ENCODE measurements around the gene ROPN1L.

The ROPN1L gene

DNA sequence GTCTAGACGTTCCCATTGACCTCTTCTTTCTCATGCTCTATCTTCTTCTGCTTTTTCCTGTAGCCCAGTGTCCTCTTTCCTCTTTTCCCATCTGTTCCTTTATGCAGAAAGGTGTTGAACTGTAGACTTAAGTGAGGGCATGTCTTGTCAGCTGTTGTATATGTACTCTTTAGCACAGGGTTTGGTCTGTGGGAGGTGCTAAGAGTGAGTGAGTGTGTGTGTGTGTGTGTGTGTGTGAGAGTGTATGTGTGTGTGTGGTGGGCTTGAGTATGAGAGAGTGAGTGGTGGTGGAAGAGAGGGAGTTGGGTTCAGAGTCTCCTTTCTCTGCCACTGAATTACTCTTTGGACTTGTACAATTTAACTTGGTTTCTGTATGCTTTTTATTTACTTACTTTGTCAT, 10.3 kb upstream of the ROPN1L start:
- DNase-seq = no peak

DNA sequence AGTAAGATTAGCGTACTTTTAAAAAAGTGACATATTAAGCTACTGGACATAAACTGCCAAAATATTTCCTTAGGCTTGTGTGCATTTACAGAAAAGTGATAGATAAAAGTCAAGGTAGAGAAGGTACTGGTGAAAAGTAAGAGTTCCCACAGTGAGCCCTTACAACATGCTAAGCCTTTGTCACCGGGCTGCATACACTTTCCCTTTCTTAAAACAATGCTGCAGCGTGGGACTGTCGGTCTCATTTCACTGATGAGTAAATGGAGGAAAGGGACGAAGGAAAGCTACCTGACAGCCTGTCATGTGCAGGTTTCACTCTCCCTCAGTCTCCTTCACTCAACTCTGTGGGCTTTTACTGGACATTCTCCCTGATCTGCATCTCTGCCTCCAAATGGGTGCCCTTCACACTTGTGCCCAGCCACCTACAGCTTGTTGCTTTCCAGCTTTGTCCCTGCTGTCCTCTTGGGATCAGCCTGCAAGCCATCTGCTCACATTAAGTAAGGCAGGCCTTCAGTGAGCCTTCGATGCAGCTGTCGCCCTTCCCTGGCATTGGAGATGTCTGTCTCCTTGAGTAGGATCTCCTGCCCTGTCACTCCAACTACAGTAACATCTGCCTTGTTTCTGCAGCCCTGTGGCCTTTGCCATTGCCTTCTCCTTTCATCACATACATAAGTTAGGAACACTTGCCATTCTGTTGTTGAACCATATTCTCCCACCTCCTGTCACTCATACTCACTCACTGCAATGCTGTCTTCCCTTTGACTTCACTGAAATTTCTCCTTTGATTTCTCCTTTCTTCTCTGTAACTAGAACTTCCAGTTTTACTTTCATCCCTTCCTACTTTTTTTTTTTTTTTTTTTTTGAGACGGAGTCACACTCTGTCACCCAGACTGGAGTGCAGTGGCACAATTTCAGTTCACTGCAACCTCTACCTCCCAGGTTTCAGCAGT, 9.3 kb upstream of the ROPN1L start:
- no peak for DNase-seq

DNA sequence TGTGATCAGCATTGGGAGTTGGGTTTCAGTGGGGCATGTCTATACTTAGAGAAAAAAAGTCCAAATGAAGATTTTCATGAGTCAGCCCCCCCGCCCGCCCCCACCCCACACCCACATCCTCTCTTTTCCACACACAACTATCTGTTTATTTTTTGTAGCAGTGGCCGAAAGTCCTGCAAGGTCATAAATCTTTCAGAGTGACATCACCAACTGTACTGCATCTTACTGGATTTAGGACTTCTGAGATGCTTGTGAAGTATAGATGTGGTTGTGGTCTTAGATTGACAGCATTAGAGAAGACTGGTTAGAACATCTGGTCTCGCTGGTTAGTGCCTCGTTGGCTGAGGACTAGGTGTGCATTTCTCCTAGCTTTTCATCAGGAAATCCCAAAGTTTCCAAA, 7.3 kb upstream of the ROPN1L start:
- DNase-seq = no peak

DNA sequence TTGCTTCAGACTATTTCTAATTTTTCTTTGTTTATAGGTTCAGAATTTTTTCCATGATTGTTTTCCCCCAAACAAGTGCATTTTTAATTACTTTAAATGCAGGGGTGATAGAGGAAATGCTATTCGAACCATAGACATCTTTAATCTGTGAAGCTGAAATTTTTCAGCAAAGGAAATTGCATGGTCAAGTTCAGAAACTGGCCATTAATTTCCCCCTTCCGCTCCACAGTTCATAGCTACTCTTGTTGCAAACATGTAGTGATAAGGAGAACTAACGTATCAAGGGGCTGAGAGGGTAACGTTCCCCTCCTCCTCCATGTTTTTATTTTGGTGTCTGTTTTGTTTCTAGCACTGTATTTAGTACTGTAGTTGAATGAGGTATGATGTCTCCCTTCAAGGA, 3.4 kb upstream of the ROPN1L start:
- DNase-seq = no peak

GRCh38 chr5:10439692-10440091, 2.0 kb upstream of the ROPN1L start:
- DNase-seq = no peak

DNA sequence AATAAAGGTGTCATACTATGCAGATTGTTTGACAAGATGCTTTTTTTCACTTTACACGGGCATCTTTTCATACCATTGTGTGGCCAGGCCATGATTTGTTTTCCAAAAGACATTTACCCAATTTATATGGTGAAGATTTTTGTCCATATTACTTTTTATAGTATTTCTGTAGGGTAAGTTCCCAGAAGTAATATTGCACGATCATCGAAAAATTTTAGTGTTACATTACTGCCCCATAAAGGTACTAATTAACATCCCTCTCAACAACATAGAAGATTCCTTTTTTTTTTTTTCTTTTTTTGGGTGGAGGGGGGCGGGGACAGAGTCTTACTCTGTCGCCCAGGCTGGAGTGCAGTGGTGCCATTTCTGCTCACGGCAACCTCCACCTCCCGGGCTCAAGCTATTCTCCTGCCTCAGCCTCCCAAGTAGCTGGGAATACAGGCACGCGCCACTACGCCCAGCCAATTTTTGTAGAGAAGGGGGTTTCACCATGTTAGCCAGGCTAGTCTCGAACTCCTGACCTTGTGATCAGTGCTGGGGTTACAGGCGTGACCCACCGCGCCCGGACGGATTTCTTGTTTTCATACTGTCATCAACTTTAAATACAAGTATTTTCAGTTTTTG, 1.2 kb upstream of the ROPN1L start:
- DNase-seq = no peak

- DNase-seq = no peak
These were observed 335 bp downstream of the ROPN1L start for GRCh38 chr5:10441992-10442435.

DNA sequence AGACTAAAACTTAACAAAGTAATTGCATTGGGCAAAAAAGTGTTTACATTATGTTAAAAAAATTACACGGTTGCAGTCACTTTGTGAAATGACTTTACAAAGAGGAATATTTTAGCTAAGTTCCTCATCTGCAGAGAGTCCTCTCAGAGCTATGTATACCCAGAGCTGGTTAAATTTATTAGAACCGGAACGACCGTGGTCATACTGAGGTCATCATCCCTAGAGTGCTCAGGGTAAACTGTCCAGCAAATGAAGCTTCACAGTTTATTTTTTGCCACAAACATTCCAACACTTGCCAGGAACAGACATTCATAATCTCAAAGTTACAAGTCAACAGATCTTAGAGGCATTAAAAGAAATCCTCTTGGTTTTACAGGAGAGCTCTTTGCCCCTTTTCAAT, 897 bp downstream of the ROPN1L start:
- no peak for DNase-seq

DNA sequence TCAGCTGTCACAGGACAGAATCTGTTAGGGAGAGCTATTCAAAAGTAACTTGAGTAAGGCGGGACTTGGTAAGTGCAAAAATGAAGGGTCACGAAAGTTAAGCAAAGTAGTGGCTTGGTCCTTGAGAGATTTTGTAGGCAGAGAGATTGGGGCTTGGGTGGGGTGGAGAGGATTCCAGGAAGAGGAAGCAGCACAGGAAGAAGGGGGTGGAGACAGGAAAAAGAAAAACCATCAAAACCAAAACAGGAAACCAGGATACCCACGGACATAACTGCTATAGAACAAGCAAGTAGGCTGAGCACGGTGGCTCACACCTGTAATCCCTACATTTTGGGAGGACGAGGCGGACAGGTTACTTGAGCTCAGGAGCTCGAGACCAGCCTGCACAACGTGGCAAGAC, 3.7 kb downstream of the ROPN1L start:
- no peak for DNase-seq

DNA sequence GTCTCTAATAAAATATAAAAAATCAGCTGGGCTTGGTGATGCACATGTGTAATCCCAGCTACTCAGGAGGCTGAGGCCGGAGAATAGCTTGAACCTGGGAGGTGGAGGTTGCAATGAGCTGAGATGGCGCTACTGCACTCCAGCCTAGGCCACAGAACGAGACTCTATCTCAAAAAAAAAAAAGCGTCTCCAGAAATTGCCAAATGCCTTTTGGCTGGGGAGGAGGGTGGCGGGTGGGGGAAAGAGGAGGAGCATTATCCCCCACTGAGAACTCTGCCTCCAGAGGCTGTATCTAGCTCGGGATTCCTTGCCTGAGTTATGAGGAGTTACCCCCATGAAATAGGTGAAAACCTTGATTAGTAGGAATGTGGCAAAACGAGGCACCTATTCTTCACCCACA, 4.8 kb downstream of the ROPN1L start:
- DNase-seq = no peak

DNA sequence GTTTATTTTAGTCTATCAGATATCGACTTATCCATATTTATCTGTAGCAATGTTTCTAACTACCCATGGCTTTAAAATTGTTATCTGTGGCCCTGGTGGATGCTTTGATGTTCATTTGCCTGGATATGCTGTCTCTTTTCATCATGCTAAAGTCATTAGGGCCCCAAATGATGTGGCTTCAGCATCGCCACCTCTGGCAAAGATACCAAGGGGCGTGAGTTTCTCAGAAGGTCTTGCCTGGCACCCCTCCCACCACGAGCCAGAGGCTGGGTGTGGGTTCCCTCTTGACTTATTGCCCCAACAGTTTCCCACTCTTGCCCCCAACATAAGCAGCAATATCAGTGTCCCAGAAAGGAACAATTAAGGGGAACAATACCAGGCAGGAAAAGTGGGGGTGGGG, 5.4 kb downstream of the ROPN1L start:
- DNase-seq = no peak

- no peak for DNase-seq
These were observed 7.2 kb downstream of the ROPN1L start for GRCh38 chr5:10448754-10449360.

GRCh38 chr5:10451137-10451824, 9.6 kb downstream of the ROPN1L start:
- DNase-seq = peak; percentile 57

- no peak for DNase-seq
These were observed 11.2 kb downstream of the ROPN1L start for GRCh38 chr5:10452768-10453331.

- no peak for DNase-seq
These were observed 11.9 kb downstream of the ROPN1L start for GRCh38 chr5:10453545-10453944.

GRCh38 chr5:10454591-10455276, 13.1 kb downstream of the ROPN1L start:
- DNase-seq = no peak

DNA sequence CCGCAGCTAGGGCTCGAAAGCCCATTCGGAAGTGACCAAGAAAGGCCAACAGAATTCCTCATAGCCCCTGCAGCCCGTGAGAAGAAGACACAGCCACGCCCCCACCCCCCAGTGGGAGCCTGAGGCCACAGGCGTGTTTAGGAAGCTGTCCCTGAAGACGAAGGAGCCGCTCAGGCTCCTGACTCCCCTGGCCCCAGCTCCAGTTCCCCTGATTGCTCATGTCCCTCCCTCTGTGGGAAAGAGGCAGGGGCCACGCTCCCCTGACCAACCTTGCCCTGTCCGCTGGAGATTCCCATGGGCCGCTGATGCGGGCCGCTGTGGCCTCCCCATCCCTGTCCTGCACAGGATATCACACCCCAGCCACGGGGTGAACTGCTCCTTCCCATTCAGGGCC, 13.6 kb downstream of the ROPN1L start:
- no peak for DNase-seq

DNA sequence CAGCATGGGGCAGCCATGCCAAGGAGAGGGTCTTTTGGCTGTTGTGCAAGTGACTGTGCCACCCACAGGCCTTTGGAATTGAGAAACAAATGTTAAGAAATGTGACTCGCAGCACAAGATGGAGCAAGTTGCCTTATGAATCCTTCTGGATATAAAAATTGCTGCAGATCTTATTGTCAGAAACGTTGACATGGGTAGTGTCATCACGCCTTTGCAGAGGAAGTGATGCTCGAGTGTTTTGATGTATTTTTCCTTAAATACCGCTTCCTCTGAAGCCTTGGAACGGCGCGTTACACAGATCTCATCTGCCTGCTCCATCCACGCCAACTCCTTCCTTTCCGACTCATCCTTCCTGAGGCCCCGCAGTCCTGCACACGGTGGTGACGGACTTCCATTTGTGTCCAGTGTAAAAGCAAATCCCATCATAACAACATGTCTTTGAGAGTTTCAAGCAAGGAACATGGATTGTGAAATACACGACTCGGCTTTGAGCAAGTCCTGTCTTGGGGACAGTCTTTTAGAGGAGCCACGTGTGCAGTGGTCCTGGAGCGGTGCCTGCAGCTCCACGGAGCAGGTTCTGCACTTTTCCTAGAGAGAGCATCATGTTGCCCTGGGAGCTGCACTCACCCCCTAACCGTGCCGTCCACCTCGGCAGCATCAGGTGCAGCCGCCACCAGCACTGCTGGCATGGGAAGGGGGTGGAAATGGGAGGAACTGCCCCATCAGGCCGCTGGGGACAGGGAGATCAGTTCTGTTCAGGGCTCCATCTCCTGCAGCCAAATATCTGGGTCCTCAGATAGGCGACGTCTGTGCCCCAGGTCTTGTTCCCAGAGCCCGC, 15.1 kb downstream of the ROPN1L start:
- no peak for DNase-seq

DNA sequence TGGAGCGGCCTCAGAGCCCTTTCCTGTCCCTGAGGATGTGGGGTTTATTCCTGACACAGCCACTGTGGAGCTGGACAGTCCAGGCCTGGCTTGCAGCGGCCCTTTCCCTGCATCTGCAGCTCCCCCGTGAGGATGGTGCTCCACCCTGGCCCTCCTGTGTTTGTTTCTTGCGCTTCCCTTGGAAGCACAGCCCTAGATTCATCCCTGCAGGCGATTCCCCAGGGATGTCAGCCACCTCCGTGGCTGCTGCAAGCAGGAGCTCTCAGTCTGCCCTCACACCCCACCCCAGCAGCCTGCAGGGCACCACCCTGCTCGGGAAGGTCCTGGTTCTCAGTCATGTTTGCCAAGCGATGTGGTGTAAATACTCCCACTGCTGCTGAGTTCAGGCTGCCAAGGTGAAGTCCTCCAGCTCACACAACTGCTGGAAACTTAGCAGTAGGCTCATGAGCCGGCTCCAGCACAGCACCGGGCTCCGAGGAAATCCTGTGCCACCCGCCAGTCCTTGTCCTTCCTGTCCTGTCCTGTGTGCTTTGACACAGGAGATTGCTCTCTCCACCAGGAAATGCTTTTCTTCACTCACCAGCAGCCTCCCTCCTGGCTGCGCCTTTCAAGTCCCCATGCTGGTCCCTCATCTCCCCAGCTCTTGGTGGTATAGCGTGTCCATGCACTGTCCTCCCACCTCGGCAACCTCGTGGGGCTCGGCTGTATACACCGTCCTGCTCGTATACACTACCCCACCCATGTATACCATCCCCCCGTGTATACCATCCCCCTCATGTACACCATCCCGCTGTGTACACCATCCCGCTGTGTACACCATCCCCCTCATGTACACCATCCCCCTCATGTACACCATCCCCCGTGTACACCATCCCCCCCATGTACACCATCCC, 16.2 kb downstream of the ROPN1L start:
- DNase-seq = no peak
